Spleen (tissue), 11 donors: ENCODE results near the gene CLIC5. TPM values are rescaled to one million over a fixed set of nuclear protein-coding genes. Genes with fewer than 3 reads are reported as not detected.

Source experiments
- DNase-seq: peaks from one replicate; pipeline ENCODE4 v3.0.0-alpha.2; 2020
- H3K27ac ChIP-seq, 8 donors: fragments of 200-600 bp; sonication (generic) in 7 of 8; 1 replicate in 4 of 8; 2 replicates in 4 of 8; pipeline versions ENCODE4 v1.5.0 to v1.8.0; 2016 to 2021; ENCODE audit warnings: inconsistent platforms in 4 of 8, mild to moderate bottlenecking in 4 of 8, moderate library complexity in 1 of 8
- H3K27me3 ChIP-seq, 7 donors: fragments of 200-600 bp; sonication (generic) in 6 of 7; replicated peaks in 1 of 7; 1 replicate in 4 of 7; 2 replicates in 3 of 7; pipeline versions ENCODE4 v1.5.0 to v1.8.0; 2016 to 2021; ENCODE audit warnings: inconsistent platforms in 3 of 7, mild to moderate bottlenecking in 1 of 7
- H3K36me3 ChIP-seq, 6 donors: fragments of 200-600 bp; sonication (generic) in 5 of 6; 1 replicate in 4 of 6; 2 replicates in 2 of 6; pipeline versions ENCODE4 v1.5.0 to v1.8.0; 2016 to 2021; ENCODE audit warnings: inconsistent platforms in 2 of 6
- H3K4me1 ChIP-seq, 6 donors: fragments of 200-600 bp; sonication (generic) in 5 of 6; 1 replicate in 3 of 6; 2 replicates in 3 of 6; pipeline versions ENCODE4 v1.5.0 to v1.8.0; 2016 to 2021; ENCODE audit warnings: inconsistent platforms in 3 of 6
- H3K4me3 ChIP-seq, 8 donors: fragments of 200-600 bp; sonication (generic) in 7 of 8; 1 replicate in 4 of 8; 2 replicates in 4 of 8; pipeline versions ENCODE4 v1.5.0 to v1.8.0; 2016 to 2021; ENCODE audit warnings: inconsistent platforms in 4 of 8, mild to moderate bottlenecking in 4 of 8, moderate library complexity in 2 of 8
- H3K9me3 ChIP-seq, 8 donors: fragments of 200-600 bp; sonication (generic) in 7 of 8; 1 replicate in 4 of 8; 2 replicates in 4 of 8; pipeline versions ENCODE4 v1.5.0 to v1.8.0; 2016 to 2021; ENCODE audit warnings: inconsistent platforms in 4 of 8
- CTCF ChIP-seq, 11 experiments: fragments of 200-600 bp in 7 of 11; fragments of 450-650 bp in 4 of 11; sonication (generic) in 4 of 11; IDR thresholded peaks in 8 of 11; conservative IDR thresholded peaks in 3 of 11; 1 replicate in 7 of 11; 2 replicates in 4 of 11; pipeline versions ENCODE4 v1.4.0 to v1.8.0; 2016 to 2021; ENCODE audit warnings: antibody characterized with exemption in 11 of 11, inconsistent platforms in 4 of 11, mild to moderate bottlenecking in 1 of 11
- POLR2A ChIP-seq, 3 donors: fragments of 450-650 bp; IDR thresholded peaks; one replicate each; pipeline ENCODE4 v1.5.1; 2017; ENCODE audit warnings: antibody characterized with exemption in 3 of 3, mild to moderate bottlenecking in 1 of 3
- POLR2AphosphoS5 ChIP-seq, 3 donors: sonication (generic); formaldehyde crosslinking; IDR thresholded peaks; one replicate each; pipeline ENCODE4 v1.5.1; 2017; ENCODE audit warnings: antibody characterized with exemption in 3 of 3
- WGBS, 5 donors: extraction: QIAGEN DNeasy Blood & Tissue Kit in 3 of 5; methylation state at CpG; one replicate each; pipeline versions ENCODE4 v1.1.5 to v1.1.7; 2013 to 2018; 5-methylcytosine and 5-hydroxymethylcytosine counted together
- intact Hi-C: fragments of 100-400 bp; cut with DNase I; formaldehyde crosslinking; loops from one replicate; pipeline ENCODE4 v1.15.0; 2023; ENCODE audit warnings: low total_unique reads
- polyA plus RNA-seq, 3 donors: library from polyadenylated mRNA; stranded (reverse); fragments of 200-250 nt; gene quantifications; one replicate each; pipeline ENCODE4 v1.2.1, GENCODE V29; 2013
- total RNA-seq, 7 donors: library from RNA; depleted of rRNA in 3 of 7; stranded (reverse); fragments of >200 nt in 3 of 7; fragmentation: NEBNext Ultra II Directional in 4 of 7; extraction: Animal tissue kit (Norgen Biotek cat#: 25700) in 4 of 7; gene quantifications; one replicate each; pipeline versions ENCODE4 v1.1.0 to v1.2.1, GENCODE V29; 2016 to 2021
- donor health status: healthy with polysubstance abuse.
- donor health status: DM: no; HTN: no; CAD: no; lungs with moderate emphysema.
- donor health status: DM: no; HTN: no; CAD: no.
- donor health status: Bipolar disorder and iron deficiency.
- donor health status: healthy.
- donor health status: DM: no; HTN: no; CAD: no.
- donor health status: DM: yes; HTN: yes; CAD: no.

CLIC5 gene
- total and polyA plus RNA-seq, 10 donors = 2.8 to 189 (median 71.2) TPM

GRCh38 chr6:46022106-46022948, 6.7 kb upstream of the CLIC5 start:
- DNase-seq = no peak
- TF ChIP-seq POLR2AphosphoS5 (IDR thresholded peaks at IDR 0.05) (no peak), POLR2A (IDR thresholded peaks at IDR 0.05) (no peak), CTCF (IDR thresholded peaks at IDR 0.05 in 8 of 11, conservative IDR thresholded peaks at IDR 0.05 in 3 of 11) (no peak)
- Histone ChIP-seq H3K4me1 (no peaks in the 10 kb centered on the region), H3K27ac (no peak overlapping the region), H3K36me3 (no peaks in the 10 kb centered on the region), H3K9me3 (peaks cover 0 to 3% (median 0%) of the 10 kb centered on the region in 8 donors), H3K27me3 (peaks cover 0 to 10% (median 0%) of the 10 kb centered on the region in 7 donors), H3K4me3 (no peak overlapping the region)
- WGBS, 5 donors = 80 to 95% (median 86%) methylated on average over 5 of the region's 5 CpGs
- intact Hi-C loops = no loop called here

GRCh38 chr6:46017726-46018125, 2.1 kb upstream of the CLIC5 start:
- intact Hi-C loops = no loop called here
- WGBS, 5 donors = 83 to 100% (median 92%) methylated on average over 2 of the region's 2 CpGs
- Histone ChIP-seq H3K36me3 (no peaks in the 10 kb centered on the region), H3K27me3 (peaks cover 0 to 34% (median 13%) of the 10 kb centered on the region in 7 donors), H3K27ac (no peak overlapping the region), H3K4me1 (peaks cover 0 to 35% (median 11%) of the 10 kb centered on the region in 6 donors), H3K4me3 (no peak overlapping the region), H3K9me3 (peaks cover 0 to 8% (median 0%) of the 10 kb centered on the region in 8 donors)
- TF ChIP-seq CTCF (IDR thresholded peaks at IDR 0.05 in 8 of 11, conservative IDR thresholded peaks at IDR 0.05 in 3 of 11) (no peak), POLR2A (IDR thresholded peaks at IDR 0.05) (no peak), POLR2AphosphoS5 (IDR thresholded peaks at IDR 0.05) (no peak)
- DNase-seq = no peak

DNA sequence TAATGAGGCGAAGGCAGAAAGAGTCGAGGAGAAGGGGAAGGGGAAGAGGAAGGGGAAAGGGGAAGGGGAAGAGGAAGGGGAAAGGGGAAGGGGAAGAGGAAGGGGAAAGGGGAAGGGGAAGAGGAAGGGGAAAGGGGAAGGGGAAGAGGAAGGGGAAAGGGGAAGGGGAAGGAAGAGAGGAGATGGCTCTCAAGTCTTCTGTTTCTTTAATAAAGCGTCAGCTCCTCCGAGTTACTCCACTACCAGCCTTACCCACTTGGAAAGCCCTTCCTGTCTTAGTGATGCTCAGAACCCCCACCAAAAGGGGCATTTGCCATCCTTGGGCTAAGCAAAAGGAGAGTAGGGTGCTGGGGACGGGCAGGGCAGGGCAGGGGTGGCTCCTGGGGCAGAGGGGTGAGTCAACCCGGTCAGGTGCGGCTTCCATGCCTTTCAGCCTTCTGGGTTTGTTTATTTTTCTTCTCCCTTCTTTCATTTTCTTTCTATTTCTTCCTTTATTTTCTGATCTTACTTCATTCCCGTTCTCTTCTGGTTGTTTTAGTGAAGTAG, 476 bp upstream of the CLIC5 start:
- intact Hi-C loops = no loop called here
- peaks cover 0 to 51% (median 16%) of the 10 kb centered on the region in 6 donors for H3K4me1 ChIP-seq
- peak overlapping the region in 5 of 8 donors; percentile 77 to 87 (median 84) for H3K27ac ChIP-seq
- no peak for TF ChIP-seq POLR2AphosphoS5 (IDR thresholded peaks at IDR 0.05)
- TF ChIP-seq POLR2A (IDR thresholded peaks at IDR 0.05) = no peak
- TF ChIP-seq CTCF (IDR thresholded peaks at IDR 0.05 in 8 of 11, conservative IDR thresholded peaks at IDR 0.05 in 3 of 11) = no peak
- no peak for DNase-seq
- H3K9me3 ChIP-seq = peaks cover 0 to 8% (median 0%) of the 10 kb centered on the region in 8 donors
- no peaks in the 10 kb centered on the region for H3K36me3 ChIP-seq
- peaks cover 0 to 34% (median 13%) of the 10 kb centered on the region in 7 donors for H3K27me3 ChIP-seq
- peak overlapping the region in 6 of 8 donors; percentile 47 to 76 (median 55) for H3K4me3 ChIP-seq
- 35 to 57% (median 42%) methylated on average over 8 of the region's 8 CpGs for WGBS, 5 donors
